Skin of body (tissue), 2 donors: ENCODE measurements around the gene OMP. TPM values are rescaled to one million over a fixed set of nuclear protein-coding genes. Genes with fewer than 3 reads are reported as not detected.

Experiments
- DNase-seq: peaks from one replicate; lab custom pipeline; 2025; lab: John Stamatoyannopoulos, UW
- total RNA-seq: library from RNA; depleted of rRNA; stranded (reverse); fragments of >200 nt; gene quantifications from one replicate; pipeline ENCODE4 v1.2.3, GENCODE V29; 2014

OMP gene
- total RNA-seq, 1 donor from 2014 or later: not detected

DNA sequence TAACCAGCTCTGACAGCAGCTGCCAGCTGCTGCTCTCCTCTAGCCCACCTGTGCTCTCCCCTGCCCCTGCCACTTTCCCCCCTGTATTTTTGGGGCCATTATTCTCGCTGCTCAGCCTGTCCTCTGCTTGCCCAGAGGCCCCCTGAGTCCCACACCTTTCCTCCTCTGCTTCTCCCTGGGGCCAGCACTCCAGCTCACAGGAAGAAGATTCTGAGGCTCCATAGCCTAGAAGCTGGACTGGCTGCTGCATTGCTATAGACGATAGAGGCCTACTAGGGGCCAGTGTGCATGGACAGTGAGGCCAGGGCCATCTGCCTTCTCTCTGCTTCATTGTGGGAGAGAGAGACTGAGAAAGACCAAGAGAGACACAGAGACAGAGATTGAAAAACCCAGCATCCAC lies 679 bp downstream of the OMP start:
- no peak for DNase-seq

DNA sequence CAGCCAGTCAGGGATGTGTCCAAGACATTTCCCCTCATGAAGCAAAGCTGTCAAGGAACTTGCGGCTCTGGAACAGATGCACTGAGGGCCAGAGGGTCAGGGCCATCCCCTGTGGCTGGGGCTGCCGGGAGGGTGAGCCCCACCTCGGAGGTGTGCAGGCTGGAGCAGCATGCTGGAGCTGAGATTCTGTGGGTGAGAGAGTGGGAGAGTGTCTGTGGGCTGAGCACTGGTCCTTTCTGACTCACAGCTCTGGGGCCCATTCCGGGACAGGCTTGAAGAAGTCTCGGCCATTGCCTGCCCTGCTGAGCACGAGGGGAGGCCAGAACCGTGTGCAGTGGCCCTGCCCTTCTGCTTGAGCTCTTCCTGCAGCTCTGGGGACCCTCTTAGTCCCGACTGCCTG lies 2.1 kb downstream of the OMP start:
- DNase-seq: no peak

DNA sequence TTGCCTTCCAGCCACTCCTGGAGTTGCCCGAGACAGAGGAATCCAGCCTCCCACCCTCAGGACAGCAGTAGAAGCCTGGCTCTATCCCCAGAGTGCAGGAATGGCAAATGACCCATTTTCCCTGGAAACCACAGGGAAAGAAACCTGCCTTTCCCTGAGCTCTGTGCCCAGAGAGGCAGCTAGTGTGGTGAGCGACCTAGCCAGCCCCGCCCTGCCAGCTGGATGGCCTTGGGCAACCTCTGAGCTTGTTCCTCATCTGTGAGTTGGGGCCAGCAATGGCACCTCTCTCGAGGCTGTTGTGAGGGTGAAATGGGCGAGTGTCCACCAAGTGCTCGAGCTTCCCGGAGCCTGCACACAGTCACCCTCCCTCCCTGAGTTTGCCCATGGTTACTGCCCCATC lies 3.7 kb downstream of the OMP start:
- DNase-seq: no peak

DNA sequence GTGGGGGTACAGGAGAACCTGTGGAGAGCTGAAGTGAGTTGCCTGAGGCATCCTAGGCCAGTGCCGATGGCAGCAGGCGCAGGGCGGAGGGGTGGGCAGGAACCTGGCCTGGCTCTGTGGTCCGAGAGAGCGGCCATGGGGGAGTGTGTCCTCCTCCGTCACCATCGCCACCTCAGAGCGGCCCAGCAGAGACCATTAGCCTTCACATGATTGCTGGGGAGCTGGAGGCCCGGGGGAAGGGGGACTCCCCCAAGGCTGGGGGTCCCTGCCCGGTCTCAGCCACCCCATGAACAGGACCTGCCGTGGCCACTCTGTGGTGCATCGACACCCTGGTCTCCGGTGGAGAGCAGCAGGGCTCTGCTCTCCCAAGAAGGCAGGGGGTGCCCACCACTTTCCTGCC lies 4.1 kb downstream of the OMP start:
- DNase-seq: no peak

DNA sequence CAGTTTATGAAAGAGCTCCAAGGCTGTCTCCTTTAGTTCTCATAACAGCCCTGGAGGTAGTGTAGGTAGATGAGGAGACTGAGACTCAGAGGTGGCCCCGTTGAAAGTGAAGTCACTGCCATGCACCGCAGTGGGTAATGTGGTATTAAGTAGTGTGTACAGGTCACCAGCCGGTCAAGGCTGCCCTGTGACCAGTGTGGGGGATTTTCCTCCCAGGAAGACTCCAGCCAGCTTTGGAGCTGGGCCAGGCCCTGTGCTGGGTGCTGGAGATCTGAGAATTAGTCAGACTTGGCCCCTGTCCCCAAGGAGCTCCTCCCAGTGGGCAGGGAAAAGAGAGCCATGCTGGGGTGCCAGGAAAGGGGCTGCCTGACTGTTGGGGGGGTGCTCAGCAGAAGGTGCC lies 5.3 kb downstream of the OMP start:
- no peak for DNase-seq

DNA sequence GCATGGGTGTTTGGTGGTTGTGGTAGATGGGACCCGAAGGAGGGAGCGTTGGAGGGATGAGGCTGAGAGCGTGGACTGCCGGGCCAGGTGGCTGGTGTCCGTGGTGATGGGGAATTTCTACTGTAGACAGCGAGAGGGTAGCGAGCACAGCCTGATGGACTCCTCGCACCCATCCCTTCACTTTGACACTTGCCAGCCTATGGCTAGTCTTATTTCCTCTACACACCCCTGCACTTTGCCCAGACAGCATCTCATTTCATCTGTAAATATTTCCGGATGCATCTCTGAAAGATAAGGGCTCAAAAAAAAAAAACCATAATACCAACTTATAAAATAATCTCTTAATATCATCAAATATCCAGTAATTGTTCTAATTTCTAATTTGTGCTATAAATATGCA lies 5.8 kb downstream of the OMP start:
- no peak for DNase-seq

DNA sequence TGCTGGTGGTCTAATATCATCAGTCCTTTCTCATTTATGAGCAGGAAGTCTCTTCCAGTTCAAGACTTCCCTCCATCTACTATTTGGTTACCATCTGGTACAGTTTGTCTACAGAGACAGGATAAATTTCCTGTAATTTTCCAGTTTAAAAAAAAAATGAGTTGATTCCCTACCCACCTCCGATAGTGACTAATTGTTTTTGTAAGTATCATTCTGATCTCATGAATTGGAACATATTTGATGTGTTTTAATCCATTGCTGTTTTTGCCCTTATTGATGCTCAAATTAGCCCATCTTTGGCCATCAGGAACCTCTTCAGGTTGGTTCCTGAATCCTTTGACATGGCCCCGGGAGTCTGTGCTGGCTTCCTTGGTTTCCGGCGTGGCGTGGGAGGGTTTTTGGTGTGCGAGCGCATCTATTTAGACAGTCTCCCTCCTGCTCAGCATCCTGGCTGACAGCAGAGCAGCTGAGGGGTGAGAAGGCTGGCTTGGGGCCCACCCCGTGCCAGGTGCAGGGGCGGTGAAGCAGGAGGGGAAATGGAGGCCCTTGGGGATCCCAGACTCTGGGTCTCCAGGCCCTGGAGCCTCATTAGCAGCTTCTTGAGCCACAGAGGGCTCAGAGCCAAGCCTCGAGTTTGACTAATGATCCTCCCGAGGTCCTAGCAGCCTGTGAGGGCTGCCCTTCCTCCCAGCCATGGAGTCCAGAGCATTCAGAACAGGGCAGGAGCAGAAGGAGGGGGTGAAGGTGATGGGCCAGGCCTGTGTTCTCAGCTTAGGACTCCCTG lies 6.8 kb downstream of the OMP start:
- DNase-seq: no peak

DNA sequence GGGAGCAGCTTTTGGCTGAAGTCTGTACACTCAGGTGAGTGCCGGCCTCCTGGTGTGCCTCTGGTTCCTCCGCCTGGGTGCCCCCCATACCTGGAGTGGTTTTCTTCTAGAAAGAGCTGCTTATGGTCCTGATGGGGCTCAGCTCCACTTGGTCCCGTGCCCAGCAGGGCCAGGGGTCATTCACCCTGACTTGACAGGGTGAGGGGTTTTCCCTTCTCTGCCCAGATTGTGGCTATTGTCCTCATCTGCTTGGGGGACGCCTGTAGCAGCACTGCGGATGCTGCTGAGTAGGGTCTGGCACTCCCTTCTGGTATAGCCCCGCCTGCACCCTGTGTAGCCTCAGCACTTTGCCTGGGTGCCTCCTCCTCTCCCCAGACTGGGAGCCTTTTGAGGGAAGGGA lies 8.2 kb downstream of the OMP start:
- no peak for DNase-seq

DNA sequence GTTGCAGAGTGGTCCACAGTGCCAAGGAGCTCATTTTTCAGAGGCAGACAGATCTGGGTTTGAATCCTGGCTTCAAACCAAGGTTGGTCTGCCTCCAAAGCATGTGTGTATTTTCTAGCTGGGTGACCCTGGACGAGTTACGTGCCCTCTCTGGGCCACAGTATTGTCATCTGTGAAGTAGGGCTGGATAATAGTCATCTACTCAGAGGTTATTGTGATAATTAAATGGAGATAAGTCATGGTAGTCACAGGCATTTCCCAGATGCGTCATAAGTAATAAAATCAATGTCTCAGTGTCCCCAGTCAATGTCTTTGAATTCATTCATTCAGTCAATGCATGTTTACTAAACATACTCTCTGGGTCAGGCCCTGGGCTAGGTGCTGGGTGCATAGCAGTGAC lies 8.6 kb downstream of the OMP start:
- no peak for DNase-seq

DNA sequence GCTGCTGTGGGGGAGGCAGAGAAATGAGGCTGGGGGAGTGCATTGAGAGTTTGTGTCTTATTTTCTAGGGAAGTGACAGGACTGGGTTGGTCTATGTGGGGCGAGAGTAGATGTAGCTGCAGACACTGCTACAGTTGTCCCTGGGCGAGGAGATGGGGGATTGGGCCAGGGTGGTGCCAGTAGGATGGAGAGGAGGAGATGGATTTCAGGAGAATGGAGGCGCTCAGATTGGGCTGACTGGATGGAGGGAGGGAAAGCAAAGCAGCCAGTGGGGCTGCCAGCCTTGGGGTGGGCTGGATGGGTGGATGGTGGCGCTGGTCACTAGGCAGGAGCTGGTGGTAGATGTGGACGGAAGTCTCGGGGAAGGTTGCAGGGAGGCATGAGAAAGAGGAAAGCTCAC lies 9.3 kb downstream of the OMP start:
- DNase-seq: no peak

DNA sequence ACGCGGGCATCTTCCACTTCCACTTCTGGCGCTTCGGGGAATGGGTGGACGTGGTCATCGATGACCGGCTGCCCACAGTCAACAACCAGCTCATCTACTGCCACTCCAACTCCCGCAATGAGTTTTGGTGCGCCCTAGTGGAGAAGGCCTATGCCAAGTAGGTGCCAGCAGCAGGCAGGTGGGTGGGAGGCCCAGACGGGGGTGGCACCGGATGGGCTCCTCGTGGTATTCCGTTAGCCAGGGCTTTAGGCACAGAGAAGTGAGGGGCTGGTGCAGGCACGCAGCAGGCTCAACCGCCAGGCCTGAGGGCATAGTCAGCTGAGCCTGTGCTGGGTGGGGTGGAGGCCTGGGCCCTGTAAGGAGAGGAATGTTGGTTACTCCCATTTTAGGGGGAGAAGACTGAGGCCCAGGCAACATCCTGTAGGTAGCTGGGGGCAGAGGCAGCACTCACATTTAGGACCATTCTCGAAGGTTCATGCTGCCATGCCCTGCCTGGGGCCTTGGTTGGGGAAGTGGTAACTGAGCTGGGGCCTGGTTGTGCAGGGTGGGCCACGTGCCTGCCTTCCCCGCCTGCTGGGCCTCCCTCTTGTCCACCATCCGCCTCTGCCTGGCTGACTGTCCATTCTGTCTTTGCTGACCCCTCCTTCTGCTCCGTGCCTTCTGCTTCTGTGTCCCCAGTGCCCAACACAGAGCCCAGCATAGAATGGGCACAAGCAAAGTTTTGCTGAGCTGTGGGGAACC lies 10.2 kb downstream of the OMP start:
- no peak for DNase-seq

DNA sequence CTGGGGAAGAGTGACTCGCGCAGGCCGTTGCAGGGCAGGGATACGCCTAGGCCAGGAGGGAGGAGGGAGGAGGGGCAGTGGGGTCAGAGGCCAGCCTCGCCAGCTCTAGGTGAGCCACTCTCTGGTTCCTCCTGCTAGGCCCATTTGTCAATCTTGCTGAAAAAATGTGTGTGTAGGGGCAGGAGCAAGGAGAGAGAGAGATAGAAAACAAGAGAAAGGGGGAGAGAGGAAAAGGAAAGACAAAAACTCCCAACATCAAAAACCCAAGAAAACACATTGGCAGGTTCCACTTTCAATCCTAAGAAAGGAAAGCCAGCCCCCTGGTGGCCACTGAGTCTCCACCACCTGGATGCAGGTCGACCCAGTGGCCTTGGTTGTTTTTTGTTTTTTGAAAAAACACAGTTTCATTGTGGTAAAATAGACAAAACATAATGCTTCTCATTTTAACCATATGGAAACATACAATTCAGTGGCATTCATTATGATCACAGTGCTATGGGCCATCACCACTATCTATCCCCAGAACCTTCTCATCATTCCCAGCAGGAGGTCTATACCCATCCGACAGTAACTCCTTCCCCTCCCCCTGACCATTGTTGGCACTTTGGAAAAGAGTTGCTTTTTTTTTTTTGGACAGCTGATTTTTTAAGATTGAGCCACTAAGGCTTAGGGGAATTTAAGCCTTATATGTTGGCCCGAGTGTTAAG lies 10.9 kb downstream of the OMP start:
- no peak for DNase-seq

DNA sequence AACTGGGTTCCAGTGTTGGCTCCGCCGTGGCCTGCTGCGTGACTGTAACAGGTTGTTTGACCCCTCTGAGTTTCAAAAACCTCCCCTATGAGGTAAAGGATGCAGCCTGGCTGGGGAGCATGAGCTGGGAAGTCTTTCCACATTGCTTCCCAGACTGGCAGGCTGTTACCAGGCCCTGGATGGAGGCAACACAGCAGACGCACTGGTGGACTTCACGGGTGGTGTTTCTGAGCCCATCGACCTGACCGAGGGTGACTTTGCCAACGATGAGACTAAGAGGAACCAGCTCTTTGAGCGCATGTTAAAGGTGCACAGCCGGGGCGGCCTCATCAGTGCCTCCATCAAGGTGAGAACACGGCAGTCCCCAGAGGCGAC lies 11.4 kb downstream of the OMP start:
- no peak for DNase-seq

DNA sequence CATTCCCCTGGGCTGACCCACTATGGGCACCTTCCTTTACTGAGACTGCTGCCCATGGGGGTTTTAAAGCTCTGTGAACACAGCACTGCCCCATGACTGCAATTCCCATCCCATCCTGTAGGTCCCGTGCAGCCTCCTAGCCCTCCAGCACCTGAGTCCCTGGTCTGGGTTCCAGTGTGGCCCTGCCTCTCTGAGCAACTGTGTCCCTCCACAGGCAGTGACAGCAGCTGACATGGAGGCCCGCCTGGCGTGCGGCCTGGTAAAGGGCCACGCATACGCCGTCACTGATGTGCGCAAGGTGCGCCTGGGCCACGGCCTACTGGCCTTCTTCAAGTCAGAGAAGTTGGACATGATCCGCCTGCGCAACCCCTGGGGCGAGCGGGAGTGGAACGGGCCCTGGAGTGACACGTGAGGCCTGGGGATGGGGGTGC lies 12.6 kb downstream of the OMP start:
- no peak for DNase-seq

DNA sequence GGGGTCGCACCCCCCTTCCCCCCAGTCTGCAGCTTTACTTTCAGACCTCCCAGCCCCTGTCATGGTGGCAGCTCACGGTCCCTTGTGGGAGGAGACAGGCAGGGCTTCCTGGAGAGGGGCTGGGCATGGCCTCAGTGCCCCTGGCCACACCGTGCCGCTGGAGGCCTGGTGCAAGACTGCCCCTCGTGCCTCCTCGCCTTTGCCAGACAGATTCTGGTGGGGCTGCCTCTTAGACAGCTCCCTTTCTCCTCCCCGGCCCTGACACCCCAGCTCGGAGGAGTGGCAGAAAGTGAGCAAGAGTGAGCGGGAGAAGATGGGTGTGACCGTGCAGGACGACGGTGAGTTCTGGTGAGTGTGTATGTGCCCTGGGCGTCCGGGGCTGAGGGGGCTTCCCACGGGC lies 13.3 kb downstream of the OMP start:
- DNase-seq: no peak

DNA sequence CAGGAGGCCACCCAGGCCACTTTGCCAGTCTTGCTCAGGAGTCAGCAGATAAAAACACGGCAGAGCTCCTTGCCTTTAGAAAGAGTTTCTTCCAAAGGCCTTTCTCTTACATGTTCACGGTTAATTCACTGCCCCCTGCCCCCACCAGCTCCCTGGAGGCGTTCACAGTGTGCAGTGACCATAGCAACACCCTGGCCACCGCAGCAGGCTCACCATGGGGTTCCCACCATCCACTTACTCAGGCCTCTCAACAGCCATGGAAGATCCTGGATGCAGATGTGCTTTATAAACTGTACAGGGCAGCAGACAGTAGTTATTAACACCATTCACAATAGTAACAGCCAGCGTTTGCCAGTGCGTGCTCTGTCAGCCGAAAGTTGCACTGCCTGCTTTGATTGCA lies 14.9 kb downstream of the OMP start:
- DNase-seq: no peak

DNA sequence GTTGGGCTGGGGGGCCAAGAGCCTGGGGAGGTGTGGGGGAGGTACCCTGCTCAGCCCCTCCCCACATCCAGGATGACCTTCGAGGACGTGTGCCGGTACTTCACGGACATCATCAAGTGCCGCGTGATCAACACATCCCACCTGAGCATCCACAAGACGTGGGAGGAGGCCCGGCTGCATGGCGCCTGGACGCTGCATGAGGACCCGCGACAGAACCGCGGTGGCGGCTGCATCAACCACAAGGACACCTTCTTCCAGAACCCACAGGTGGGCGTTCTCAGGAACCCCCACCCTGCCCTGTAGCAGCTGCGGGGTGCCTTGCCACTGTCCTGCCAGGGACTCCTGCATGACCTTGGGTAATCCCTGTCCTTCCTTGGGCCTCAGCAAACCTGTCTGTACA lies 15.4 kb downstream of the OMP start:
- DNase-seq: no peak

DNA sequence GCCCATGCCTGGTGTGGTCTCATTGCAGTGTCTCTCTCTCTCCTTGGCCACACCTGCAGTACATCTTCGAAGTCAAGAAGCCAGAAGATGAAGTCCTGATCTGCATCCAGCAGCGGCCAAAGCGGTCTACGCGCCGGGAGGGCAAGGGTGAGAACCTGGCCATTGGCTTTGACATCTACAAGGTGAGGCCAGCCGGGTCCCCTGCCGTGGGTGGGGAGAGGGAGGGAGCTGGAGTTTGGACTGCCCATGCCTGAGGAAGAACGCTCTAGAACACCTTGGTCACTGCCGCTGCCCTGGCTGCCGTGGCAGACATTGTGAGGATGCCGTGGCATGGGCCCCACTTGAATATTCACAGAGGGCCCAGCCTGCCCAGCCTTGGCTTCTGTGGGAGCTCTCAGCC lies 16.3 kb downstream of the OMP start:
- DNase-seq: no peak

DNA sequence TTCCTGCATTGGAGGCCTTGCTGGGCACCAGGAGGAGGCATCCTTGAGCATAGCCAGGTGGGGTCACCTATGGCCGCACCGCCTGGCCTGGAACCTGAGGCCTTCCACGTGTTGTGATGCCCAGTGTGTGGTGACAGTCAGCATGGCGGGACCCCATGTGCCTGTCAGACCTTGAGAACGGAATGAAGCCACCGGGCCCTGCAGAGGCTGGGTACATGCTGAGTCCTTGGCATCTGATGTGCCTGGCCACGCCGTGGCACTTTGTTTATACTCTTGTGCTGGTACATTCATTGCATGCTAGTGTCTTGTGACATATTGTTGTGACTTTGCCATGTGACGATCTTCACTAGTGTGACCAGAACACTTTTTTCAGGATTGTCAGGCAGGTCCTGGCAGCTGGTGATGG lies 16.9 kb downstream of the OMP start:
- no peak for DNase-seq

DNA sequence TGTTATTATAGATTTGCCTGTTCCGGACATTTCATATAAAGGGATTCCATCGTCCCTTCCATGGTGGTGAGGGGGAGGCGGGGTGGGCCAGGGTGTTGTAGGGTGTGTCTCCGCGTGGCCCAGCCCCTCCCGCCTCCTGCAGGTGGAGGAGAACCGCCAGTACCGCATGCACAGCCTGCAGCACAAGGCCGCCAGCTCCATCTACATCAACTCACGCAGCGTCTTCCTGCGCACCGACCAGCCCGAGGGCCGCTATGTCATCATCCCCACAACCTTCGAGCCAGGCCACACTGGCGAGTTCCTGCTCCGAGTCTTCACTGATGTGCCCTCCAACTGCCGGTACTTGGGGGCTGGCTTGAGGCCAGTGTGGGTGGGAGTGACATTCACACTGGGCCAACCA lies 17.9 kb downstream of the OMP start:
- no peak for DNase-seq

DNA sequence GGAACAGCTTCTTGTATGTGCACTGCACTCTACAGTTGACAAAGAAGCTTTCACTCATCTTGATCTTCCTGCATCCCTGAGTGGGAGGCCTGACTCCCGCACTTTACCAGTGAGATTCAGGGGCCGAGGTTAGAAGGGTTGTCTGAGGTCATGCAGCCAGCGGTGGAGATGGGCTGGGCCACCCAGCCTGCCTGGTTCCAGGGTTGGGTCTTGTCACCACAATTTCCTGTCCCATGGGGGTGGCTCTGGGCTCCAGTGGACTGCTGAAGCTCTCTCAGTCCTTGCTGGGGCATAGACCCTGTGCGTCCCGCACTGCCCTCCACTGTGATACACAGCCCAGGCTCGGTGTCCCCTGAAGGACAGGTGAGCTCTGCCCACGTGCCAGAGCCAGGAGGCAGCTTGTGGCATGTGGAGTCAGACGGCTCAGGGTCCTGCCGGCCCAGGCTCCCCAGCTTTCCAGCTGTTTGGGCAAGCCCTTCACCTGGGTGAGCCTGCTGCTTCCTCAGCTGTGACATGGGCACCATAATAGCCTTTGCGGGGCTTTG lies 18.5 kb downstream of the OMP start:
- no peak for DNase-seq

DNA sequence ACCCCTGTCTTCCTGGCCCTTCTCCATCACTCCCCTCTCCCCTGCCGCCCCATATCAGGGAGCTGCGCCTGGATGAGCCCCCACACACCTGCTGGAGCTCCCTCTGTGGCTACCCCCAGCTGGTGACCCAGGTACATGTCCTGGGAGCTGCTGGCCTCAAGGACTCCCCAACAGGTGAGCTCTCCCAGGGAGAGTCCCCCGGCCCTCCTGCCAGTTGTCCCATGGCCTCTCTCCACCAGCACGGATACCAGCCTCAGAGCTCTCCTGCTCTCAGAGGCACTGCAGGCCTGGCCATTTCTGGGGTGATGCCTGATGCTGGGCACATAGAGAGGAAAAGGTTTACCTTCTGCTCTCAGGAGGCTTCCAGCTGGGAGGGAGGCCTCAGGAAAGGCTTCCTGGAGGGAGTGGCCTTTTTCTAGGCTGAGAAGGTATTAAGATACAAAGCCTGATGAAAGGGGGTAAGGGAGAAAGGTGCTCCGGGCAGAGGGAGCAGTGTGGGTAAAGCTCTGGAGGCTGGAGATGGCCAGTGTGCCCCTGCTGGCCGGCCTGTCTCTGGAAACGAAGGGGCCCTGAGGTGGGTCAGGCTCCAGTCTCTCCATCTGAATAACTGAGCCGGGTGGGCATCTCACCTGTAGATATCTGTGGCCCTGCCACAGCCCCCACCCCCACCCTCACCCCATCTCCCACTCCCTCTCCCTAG lies 19.4 kb downstream of the OMP start:
- no peak for DNase-seq
